Thyroid gland (tissue), 4 donors: ENCODE measurements around the gene GSG1L2. TPM values are rescaled to one million over a fixed set of nuclear protein-coding genes. Genes with fewer than 3 reads are reported as not detected.
"Not testable (repeated sequence)": the region's sequence is repeated elsewhere in the genome, so short reads cannot be mapped to it uniquely, and the experiment has no call there.

ENCODE experiments used
- DNase-seq, 2 donors: peaks; one replicate each; pipeline ENCODE4 v3.0.0-alpha.2; 2019
- H3K27ac ChIP-seq, 3 donors: fragments of 200-600 bp; sonication (generic); 1 replicate in 2 of 3; 2 replicates in 1 of 3; pipeline ENCODE4 v1.5.1; 2016 to 2019; ENCODE audit warnings: mild to moderate bottlenecking in 1 of 3, moderate library complexity in 1 of 3
- H3K27me3 ChIP-seq: fragments of 200-600 bp; sonication (generic); one replicate; pipeline ENCODE4 v1.5.1; 2019
- H3K36me3 ChIP-seq, 2 donors: fragments of 200-600 bp; sonication (generic); one replicate each; pipeline ENCODE4 v1.5.1; 2016 to 2019
- H3K4me1 ChIP-seq, 2 donors: fragments of 200-600 bp; sonication (generic); one replicate each; pipeline ENCODE4 v1.5.1; 2017 to 2019
- H3K4me3 ChIP-seq, 3 donors: fragments of 200-600 bp; sonication (generic); replicated peaks in 1 of 3; 1 replicate in 2 of 3; 2 replicates in 1 of 3; pipeline ENCODE4 v1.5.1; 2016; ENCODE audit warnings: mild to moderate bottlenecking in 1 of 3
- H3K9me3 ChIP-seq: fragments of 200-600 bp; sonication (generic); one replicate; pipeline ENCODE4 v1.5.1; 2017
- CTCF ChIP-seq, 6 experiments: fragments of 200-600 bp in 3 of 6; fragments of 450-650 bp in 3 of 6; sonication (generic) in 3 of 6; IDR thresholded peaks; one replicate each; pipeline ENCODE4 v1.5.1; 2016 to 2019; ENCODE audit warnings: antibody characterized with exemption in 6 of 6, mild to moderate bottlenecking in 2 of 6, inconsistent platforms in 1 of 6, moderate library complexity in 1 of 6
- POLR2A ChIP-seq, 2 donors: fragments of 450-650 bp; IDR thresholded peaks; one replicate each; pipeline ENCODE4 v1.6.1; 2017; ENCODE audit warnings: antibody characterized with exemption in 2 of 2, mild to moderate bottlenecking in 2 of 2, moderate library complexity in 1 of 2
- WGBS, 2 donors: methylation state at CpG; one replicate each; pipeline ENCODE4 v1.1.5; 2017; 5-methylcytosine and 5-hydroxymethylcytosine counted together
- intact Hi-C: fragments of 100-400 bp; cut with DNase I; formaldehyde crosslinking; loops from one replicate; pipeline ENCODE4 v1.15.1; 2023
- total RNA-seq, 4 donors: library from RNA; depleted of rRNA; stranded (reverse); fragments of >200 nt; gene quantifications; one replicate each; pipeline ENCODE4 v1.2.3, GENCODE V29; 2016

The GSG1L2 gene
- total RNA-seq, 4 donors from 2014 or later: not detected

- Histone ChIP-seq H3K36me3 (no peaks in the 10 kb centered on the region), H3K9me3 (no peaks in the 10 kb centered on the region), H3K27me3 (no peaks in the 10 kb centered on the region), H3K4me3 (no peak overlapping the region), H3K4me1 (no peaks in the 10 kb centered on the region), H3K27ac (no peak overlapping the region)
- intact Hi-C loops: no loop called here
- TF ChIP-seq CTCF (IDR thresholded peaks at IDR 0.05): no peak
- DNase-seq: no peak
- WGBS, 2 donors: 95 to 96% methylated on average over 2 of the region's 2 CpGs
Measured at GRCh38 chr17:9784544-9784943, 37.3 kb downstream of the GSG1L2 start.

- 84 to 94% methylated on average over 5 of the region's 5 CpGs for WGBS, 2 donors
- H3K9me3 ChIP-seq, intact Hi-C loops, H3K27ac ChIP-seq, H3K36me3 ChIP-seq, DNase-seq, H3K27me3 ChIP-seq, H3K4me3 ChIP-seq, H3K4me1 ChIP-seq: not testable (repeated sequence)
Measured at GRCh38 chr17:9783465-9783864, 38.4 kb downstream of the GSG1L2 start.

- H3K27ac ChIP-seq: no peak overlapping the region
- H3K4me3 ChIP-seq: no peak overlapping the region
- intact Hi-C loops: no loop called here
- no peaks in the 10 kb centered on the region for H3K36me3 ChIP-seq
- H3K9me3 ChIP-seq: no peaks in the 10 kb centered on the region
- TF ChIP-seq CTCF (IDR thresholded peaks at IDR 0.05) (no peak), POLR2A (IDR thresholded peaks at IDR 0.05) (no peak)
- no peak for DNase-seq
- H3K4me1 ChIP-seq: no peaks in the 10 kb centered on the region
- H3K27me3 ChIP-seq: no peaks in the 10 kb centered on the region
- 70 to 77% methylated on average over 4 of the region's 4 CpGs for WGBS, 2 donors
Measured at GRCh38 chr17:9783050-9783449, 38.8 kb downstream of the GSG1L2 start.

GRCh38 chr17:9780552-9780951 lies 41.3 kb downstream of the GSG1L2 start:
- Histone ChIP-seq H3K27me3 (no peaks in the 10 kb centered on the region), H3K27ac (no peak overlapping the region), H3K36me3 (no peaks in the 10 kb centered on the region), H3K4me1 (no peaks in the 10 kb centered on the region), H3K4me3 (no peak overlapping the region), H3K9me3 (no peaks in the 10 kb centered on the region)
- 89 to 90% methylated on average over 3 of the region's 3 CpGs for WGBS, 2 donors
- DNase-seq: no peak
- TF ChIP-seq POLR2A (IDR thresholded peaks at IDR 0.05): no peak
- TF ChIP-seq CTCF (IDR thresholded peaks at IDR 0.05): no peak
- intact Hi-C loops: no loop called here

GRCh38 chr17:9776911-9777310 lies 45.0 kb downstream of the GSG1L2 start:
- DNase-seq: no peak
- no peak overlapping the region for H3K4me3 ChIP-seq
- no peak for TF ChIP-seq CTCF (IDR thresholded peaks at IDR 0.05)
- TF ChIP-seq POLR2A (IDR thresholded peaks at IDR 0.05): no peak
- WGBS, 2 donors: 89 to 92% methylated on average over 9 of the region's 9 CpGs
- no peak overlapping the region for H3K27ac ChIP-seq
- H3K9me3 ChIP-seq: no peaks in the 10 kb centered on the region
- H3K27me3 ChIP-seq: no peaks in the 10 kb centered on the region
- intact Hi-C loops: no loop called here
- no peaks in the 10 kb centered on the region for H3K4me1 ChIP-seq
- no peaks in the 10 kb centered on the region for H3K36me3 ChIP-seq

DNA sequence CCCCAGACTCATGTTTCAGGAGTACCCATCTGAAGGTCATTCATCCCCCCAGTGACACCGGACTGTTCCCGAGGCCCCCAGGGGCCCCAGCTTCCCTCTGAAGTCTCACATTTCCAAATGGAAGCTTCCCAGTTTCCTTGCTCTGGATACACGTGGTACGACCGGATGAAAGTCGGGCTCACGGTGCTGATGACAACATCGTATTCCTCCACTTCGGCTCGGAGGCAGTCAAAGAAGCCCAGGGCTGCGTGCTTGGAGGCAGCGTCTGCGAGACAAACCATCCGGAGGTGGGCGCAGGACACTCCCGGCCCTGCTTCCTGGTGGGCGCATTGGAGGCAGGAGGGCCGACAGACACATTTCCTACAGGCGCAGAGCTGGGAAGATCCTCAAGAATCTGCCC lies 49.2 kb downstream of the GSG1L2 start:
- WGBS, 2 donors: 79 to 84% methylated on average over 19 of the region's 19 CpGs
- H3K27ac ChIP-seq: no peak overlapping the region
- intact Hi-C loops: no loop called here
- no peaks in the 10 kb centered on the region for H3K36me3 ChIP-seq
- TF ChIP-seq CTCF (IDR thresholded peaks at IDR 0.05) (no peak), POLR2A (IDR thresholded peaks at IDR 0.05) (no peak)
- no peaks in the 10 kb centered on the region for H3K27me3 ChIP-seq
- no peaks in the 10 kb centered on the region for H3K4me1 ChIP-seq
- H3K4me3 ChIP-seq: no peak overlapping the region
- no peak for DNase-seq
- no peaks in the 10 kb centered on the region for H3K9me3 ChIP-seq
